ENCODE results near the gene TYMP. TPM values are rescaled to one million over a fixed set of nuclear protein-coding genes. Genes with fewer than 3 reads are reported as not detected.
"Not testable (repeated sequence)": the region's sequence is repeated elsewhere in the genome, so short reads cannot be mapped to it uniquely, and the experiment has no call there.

TYMP gene
- total and polyA plus RNA-seq, 2 experiments from 2014 or later, result 7.8 to 10.0 TPM

DNA sequence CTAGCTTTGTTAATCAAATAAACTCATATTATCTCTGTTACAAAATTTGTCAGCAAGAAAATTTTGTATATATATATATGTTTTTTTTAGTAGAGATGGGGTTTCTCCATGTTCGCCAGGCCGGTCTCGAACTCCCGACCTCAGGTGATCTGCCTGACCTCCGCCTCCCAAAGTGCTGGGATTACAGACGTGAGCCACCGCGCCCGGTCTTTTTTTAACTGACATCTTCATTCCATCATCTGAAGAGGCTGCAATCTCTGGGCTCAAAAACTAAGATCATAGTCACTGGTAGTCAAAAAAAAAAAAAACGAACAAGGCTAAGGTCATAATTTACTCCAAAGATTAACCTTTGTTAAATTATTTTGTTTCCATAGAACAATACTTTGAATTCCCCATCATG, 10.6 kb upstream of the TYMP start:
- no peak overlapping the region for H3K27ac ChIP-seq
- H3K36me3 ChIP-seq, result no peaks in the 10 kb centered on the region
- peaks cover 7% of the 10 kb centered on the region for H3K27me3 ChIP-seq

GRCh38 chr22:50537765-50538164, 8.0 kb upstream of the TYMP start:
- Histone ChIP-seq H3K36me3 (no peaks in the 10 kb centered on the region), H3K27ac (no peak overlapping the region), H3K4me3 (no peak overlapping the region), H3K9me3 (ENCODE audit: low read depth) (no peaks in the 10 kb centered on the region), H3K27me3 (no peaks in the 10 kb centered on the region), H3K4me1 (ENCODE audit: low read depth) (peaks cover 17% of the 10 kb centered on the region)
- TF ChIP-seq, protein P1, sequence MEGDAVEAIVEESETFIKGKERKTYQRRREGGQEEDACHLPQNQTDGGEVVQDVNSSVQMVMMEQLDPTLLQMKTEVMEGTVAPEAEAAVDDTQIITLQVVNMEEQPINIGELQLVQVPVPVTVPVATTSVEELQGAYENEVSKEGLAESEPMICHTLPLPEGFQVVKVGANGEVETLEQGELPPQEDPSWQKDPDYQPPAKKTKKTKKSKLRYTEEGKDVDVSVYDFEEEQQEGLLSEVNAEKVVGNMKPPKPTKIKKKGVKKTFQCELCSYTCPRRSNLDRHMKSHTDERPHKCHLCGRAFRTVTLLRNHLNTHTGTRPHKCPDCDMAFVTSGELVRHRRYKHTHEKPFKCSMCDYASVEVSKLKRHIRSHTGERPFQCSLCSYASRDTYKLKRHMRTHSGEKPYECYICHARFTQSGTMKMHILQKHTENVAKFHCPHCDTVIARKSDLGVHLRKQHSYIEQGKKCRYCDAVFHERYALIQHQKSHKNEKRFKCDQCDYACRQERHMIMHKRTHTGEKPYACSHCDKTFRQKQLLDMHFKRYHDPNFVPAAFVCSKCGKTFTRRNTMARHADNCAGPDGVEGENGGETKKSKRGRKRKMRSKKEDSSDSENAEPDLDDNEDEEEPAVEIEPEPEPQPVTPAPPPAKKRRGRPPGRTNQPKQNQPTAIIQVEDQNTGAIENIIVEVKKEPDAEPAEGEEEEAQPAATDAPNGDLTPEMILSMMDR (IDR thresholded peaks at IDR 0.05; ENCODE audit: low read depth, low read length), result no peak
- DNase-seq (ENCODE audit: low read depth in 1 of 2, low spot score in 1 of 2), result no peak

More for the DNA sequence above, 10.6 kb upstream of the TYMP start:
- no peaks in the 10 kb centered on the region for H3K9me3 ChIP-seq (ENCODE audit: low read depth)
- peaks cover 6% of the 10 kb centered on the region for H3K4me1 ChIP-seq (ENCODE audit: low read depth)
- no peak for DNase-seq (ENCODE audit: low read depth in 1 of 2, low spot score in 1 of 2)
- TF ChIP-seq, protein P1 (IDR thresholded peaks at IDR 0.05; ENCODE audit: low read depth, low read length), result no peak
- no peak overlapping the region for H3K4me3 ChIP-seq

GRCh38 chr22:50536226-50536625, 6.4 kb upstream of the TYMP start:
- Histone ChIP-seq H3K9me3 (ENCODE audit: low read depth) (no peaks in the 10 kb centered on the region), H3K36me3 (no peaks in the 10 kb centered on the region), H3K27me3 (peaks cover 8% of the 10 kb centered on the region), H3K27ac (no peak overlapping the region), H3K4me1 (ENCODE audit: low read depth) (peaks cover 21% of the 10 kb centered on the region), H3K4me3 (no peak overlapping the region)
- no peak for DNase-seq (ENCODE audit: low read depth in 1 of 2, low spot score in 1 of 2)
- TF ChIP-seq, protein P1 (IDR thresholded peaks at IDR 0.05; ENCODE audit: low read depth, low read length), result no peak

GRCh38 chr22:50535113-50535512, 5.3 kb upstream of the TYMP start:
- Histone ChIP-seq H3K27me3 (peaks cover 19% of the 10 kb centered on the region), H3K4me3 (no peak overlapping the region), H3K36me3 (no peaks in the 10 kb centered on the region), H3K27ac (no peak overlapping the region), H3K4me1 (ENCODE audit: low read depth) (peaks cover 21% of the 10 kb centered on the region), H3K9me3 (ENCODE audit: low read depth) (no peaks in the 10 kb centered on the region)
- no peak for DNase-seq (ENCODE audit: low read depth in 1 of 2, low spot score in 1 of 2)
- TF ChIP-seq, protein P1 (IDR thresholded peaks at IDR 0.05; ENCODE audit: low read depth, low read length), result no peak

- peaks cover 27% of the 10 kb centered on the region for H3K27me3 ChIP-seq
- H3K4me1 ChIP-seq (ENCODE audit: low read depth), result peaks cover 18% of the 10 kb centered on the region
- H3K9me3 ChIP-seq (ENCODE audit: low read depth); H3K4me3 ChIP-seq; H3K36me3 ChIP-seq: not testable (repeated sequence)
- peak in 1 of 2 donors; percentile 87 for DNase-seq (ENCODE audit: low read depth in 1 of 2, low spot score in 1 of 2)
- peak overlapping the region; percentile 87 for H3K27ac ChIP-seq
Measured at GRCh38 chr22:50533856-50534711, 4.3 kb upstream of the TYMP start.
